H1 (cell line): ENCODE measurements around the gene KLHL14. TPM values are rescaled to one million over a fixed set of nuclear protein-coding genes. Genes with fewer than 3 reads are reported as not detected.

Experiments used
- CTCF ChIA-PET: fragments of 300-600 bp; sonication (Branson Sonifier 250); formaldehyde crosslinking; loops from one replicate; lab custom pipeline; 2021; ENCODE audit not compliant: partially characterized antibody; lab: Charles Lee
- POLR2A ChIA-PET: fragments of 300-600 bp; sonication (Branson Sonifier 250); formaldehyde crosslinking; loops from one replicate; lab custom pipeline; 2021; ENCODE audit warnings: inconsistent platforms; ENCODE audit not compliant: partially characterized antibody; lab: Charles Lee
- DNase-seq, 2 experiments: peaks; one replicate each; pipeline versions ENCODE4 v3.0.0 to v3.0.0-alpha.2; 2010 to 2022; ENCODE audit warnings: low spot score in 2 of 2, low read depth in 1 of 2, mixed read lengths in 1 of 2
- FAIRE-seq: peaks from 2 replicates; lab custom pipeline; 2011; peaks lifted over from hg19 to GRCh38; lab: Jason Lieb, UNC
- H2AFZ ChIP-seq: 2 replicates; pipeline ENCODE4 v1.8.1; 2012; ENCODE audit warnings: low read length, inconsistent platforms
- H2AK5ac ChIP-seq: 2 replicates; pipeline ENCODE4 v1.6.1; 2013; ENCODE audit warnings: low read depth, low read length
- H2BK120ac ChIP-seq: replicated peaks from 2 replicates; pipeline ENCODE3; 2013; ENCODE audit warnings: low read depth, low read length, inconsistent platforms
- H2BK12ac ChIP-seq: 2 replicates; pipeline ENCODE4 v1.6.1; 2013; ENCODE audit warnings: low read depth, low read length
- H2BK15ac ChIP-seq: 2 replicates; pipeline ENCODE4 v1.6.1; 2013; ENCODE audit warnings: low read length
- H2BK20ac ChIP-seq: 2 replicates; pipeline ENCODE4 v1.6.1; 2013; ENCODE audit warnings: low read length
- H2BK5ac ChIP-seq: 2 replicates; pipeline ENCODE4 v1.6.1; 2013; ENCODE audit warnings: low read depth, low read length
- H3K14ac ChIP-seq: 2 replicates; pipeline ENCODE4 v1.6.1; 2013; ENCODE audit warnings: inconsistent platforms; ENCODE audit not compliant: insufficient read length
- H3K18ac ChIP-seq: 2 replicates; pipeline ENCODE4 v1.6.1; 2013; ENCODE audit warnings: low read length; ENCODE audit errors: extremely low read depth
- H3K23ac ChIP-seq: 2 replicates; pipeline ENCODE4 v1.6.1; 2013; ENCODE audit warnings: inconsistent platforms; ENCODE audit not compliant: insufficient read length
- H3K23me2 ChIP-seq: 2 replicates; pipeline ENCODE4 v1.6.1; 2013; ENCODE audit warnings: low read depth, low read length
- H3K27ac ChIP-seq: 2 replicates; pipeline ENCODE4 v1.6.1; 2011; ENCODE audit warnings: low read depth, low read length, inconsistent platforms
- H3K27me3 ChIP-seq, 4 experiments: replicated peaks in 1 of 4; 1 replicate in 1 of 4; 2 replicates in 3 of 4; pipeline versions ENCODE4 v1.6.1 to v1.8.1; 2011 to 2013; ENCODE audit warnings: low read length in 3 of 4, mild to moderate bottlenecking in 3 of 4, inconsistent platforms in 2 of 4, mixed read lengths in 2 of 4, moderate library complexity in 1 of 4; ENCODE audit not compliant: control insufficient read depth in 3 of 4, insufficient read depth in 3 of 4; ENCODE audit errors: extremely low read depth in 1 of 4
- H3K36me3 ChIP-seq, 4 experiments: 2 replicates each; pipeline versions ENCODE4 v1.6.1 to v1.8.1; 2011 to 2013; ENCODE audit warnings: mild to moderate bottlenecking in 4 of 4, low read length in 3 of 4, moderate library complexity in 2 of 4, control low read depth in 1 of 4, inconsistent platforms in 1 of 4; ENCODE audit not compliant: insufficient read depth in 4 of 4, control insufficient read depth in 2 of 4
- H3K4ac ChIP-seq: replicated peaks from 2 replicates; pipeline ENCODE3; 2013; ENCODE audit warnings: low read length, low read depth, mixed read lengths, inconsistent platforms; ENCODE audit not compliant: insufficient read length
- H3K4me1 ChIP-seq, 4 experiments: replicated peaks in 1 of 4; 1 replicate in 1 of 4; 2 replicates in 3 of 4; pipeline versions ENCODE4 v1.6.1 to v1.8.1; 2011 to 2013; ENCODE audit warnings: low read length in 3 of 4, inconsistent platforms in 2 of 4, mixed read lengths in 1 of 4; ENCODE audit not compliant: insufficient read depth in 4 of 4, control insufficient read depth in 3 of 4
- H3K4me2 ChIP-seq, 2 experiments: 2 replicates each; pipeline versions ENCODE4 v1.6.1 to v1.8.1; 2011 to 2013; ENCODE audit warnings: low read depth in 2 of 2, low read length in 2 of 2, control low read depth in 1 of 2, inconsistent platforms in 1 of 2, mild to moderate bottlenecking in 1 of 2; ENCODE audit not compliant: insufficient read depth in 1 of 2
- H3K4me3 ChIP-seq, 4 experiments: fragments of 200-600, 300-600 bp in 1 of 4; sonication (generic), shearing (Covaris generic), sonication (Bioruptor Twin) in 1 of 4; 2 replicates each; pipeline versions ENCODE4 v1.5.1 to v1.8.1; 2011 to 2016; ENCODE audit warnings: low read length in 4 of 4, low read depth in 3 of 4, control low read depth in 2 of 4, inconsistent platforms in 2 of 4, mild to moderate bottlenecking in 2 of 4, mixed read lengths in 1 of 4, moderate library complexity in 1 of 4; ENCODE audit not compliant: insufficient read depth in 2 of 4; ENCODE audit errors: extremely low read depth in 1 of 4
- H3K56ac ChIP-seq: replicated peaks from 2 replicates; pipeline ENCODE3; 2013; ENCODE audit warnings: low read depth, mild to moderate bottlenecking, mixed read lengths, low read length, inconsistent platforms; ENCODE audit not compliant: insufficient read length
- H3K79me1 ChIP-seq: 2 replicates; pipeline ENCODE4 v1.6.1; 2013; ENCODE audit warnings: low read depth, low read length, control low read depth
- H3K79me2 ChIP-seq, 2 experiments: 2 replicates each; pipeline versions ENCODE4 v1.6.1 to v1.8.1; 2012 to 2013; ENCODE audit warnings: low read length in 2 of 2, mild to moderate bottlenecking in 2 of 2, inconsistent platforms in 1 of 2; ENCODE audit not compliant: insufficient read depth in 2 of 2, control insufficient read depth in 1 of 2
- H3K9ac ChIP-seq, 4 experiments: replicated peaks in 1 of 4; 1 replicate in 1 of 4; 2 replicates in 3 of 4; pipeline versions ENCODE4 v1.6.1 to v1.8.1; 2011 to 2013; ENCODE audit warnings: low read depth in 3 of 4, low read length in 3 of 4, control low read depth in 2 of 4, mild to moderate bottlenecking in 2 of 4, moderate library complexity in 2 of 4, inconsistent platforms in 1 of 4; ENCODE audit errors: extremely low read depth in 1 of 4
- H3K9me3 ChIP-seq, 2 experiments: 2 replicates each; pipeline versions ENCODE4 v1.6.1 to v1.8.1; 2012 to 2013; ENCODE audit warnings: mild to moderate bottlenecking in 2 of 2, moderate library complexity in 2 of 2, control low read depth in 1 of 2, inconsistent platforms in 1 of 2, low read depth in 1 of 2, low read length in 1 of 2, mixed read lengths in 1 of 2; ENCODE audit not compliant: insufficient read depth in 2 of 2
- H4K20me1 ChIP-seq, 2 experiments: replicated peaks in 1 of 2; 2 replicates each; pipeline versions ENCODE3 to v1.8.1; 2011 to 2013; ENCODE audit warnings: inconsistent platforms in 2 of 2, low read length in 2 of 2, mild to moderate bottlenecking in 1 of 2; ENCODE audit not compliant: insufficient read depth in 2 of 2, control insufficient read depth in 1 of 2
- H4K5ac ChIP-seq: 2 replicates; pipeline ENCODE4 v1.6.1; 2013; ENCODE audit warnings: low read length, low read depth, mixed read lengths, inconsistent platforms; ENCODE audit not compliant: insufficient read length
- H4K8ac ChIP-seq: 2 replicates; pipeline ENCODE4 v1.8.0; 2013; ENCODE audit warnings: mild to moderate bottlenecking, moderate library complexity, low read length, inconsistent platforms; ENCODE audit not compliant: insufficient read depth; ENCODE audit errors: extremely low read depth
- H4K91ac ChIP-seq: replicated peaks from 2 replicates; pipeline ENCODE3; 2013; ENCODE audit warnings: low read length, mixed read lengths, inconsistent platforms; ENCODE audit not compliant: insufficient read length
- ASH2L ChIP-seq: fragments of 200-600, 300-600 bp; sonication (generic); IDR thresholded peaks from one replicate; pipeline ENCODE4 v1.7.1; 2017; ENCODE audit warnings: low read length
- BACH1 ChIP-seq: IDR thresholded peaks from 2 replicates; pipeline ENCODE4 v1.6.1; 2012; ENCODE audit warnings: low read length, improper control_type of control experiment
- CTCF ChIP-seq, 3 experiments: IDR thresholded peaks; 1 replicate in 2 of 3; 2 replicates in 1 of 3; pipeline versions ENCODE4 v1.5.1 to v1.6.1; 2011; ENCODE audit warnings: low read length in 3 of 3, mild to moderate bottlenecking in 3 of 3, inconsistent platforms in 2 of 3, low read depth in 1 of 3, moderate library complexity in 1 of 3; ENCODE audit not compliant: insufficient read depth in 1 of 3; ENCODE audit errors: control extremely low read depth in 1 of 3
- KDM4A ChIP-seq: IDR thresholded peaks from one replicate; pipeline ENCODE4 v1.7.1; 2012; ENCODE audit warnings: low read depth, mild to moderate bottlenecking, moderate library complexity, low read length, inconsistent platforms; ENCODE audit not compliant: severe bottlenecking
- MAFK ChIP-seq: IDR thresholded peaks from 2 replicates; pipeline ENCODE4 v1.6.1; 2012; ENCODE audit warnings: low read depth, mild to moderate bottlenecking, improper control_type of control experiment, low read length
- RFX5 ChIP-seq: IDR thresholded peaks from 2 replicates; pipeline ENCODE4 v1.6.1; 2011; ENCODE audit warnings: low read depth, low read length, improper control_type of control experiment, borderline replicate concordance
- SP2 ChIP-seq: IDR thresholded peaks from 2 replicates; pipeline ENCODE4 v1.6.1; 2012; ENCODE audit warnings: mild to moderate bottlenecking, low read length, inconsistent platforms
- TEAD4 ChIP-seq: IDR thresholded peaks from 2 replicates; pipeline ENCODE4 v1.6.1; 2012; ENCODE audit warnings: low read depth, low read length, inconsistent platforms, mixed read lengths
- YY1 ChIP-seq: IDR thresholded peaks from 2 replicates; pipeline ENCODE4 v1.6.1; 2011; ENCODE audit warnings: low read depth, mild to moderate bottlenecking, low read length
- WGBS, 2 experiments: shearing (Covaris generic) in 1 of 2; methylation state at CpG; one replicate each; pipeline versions ENCODE4 v1.1.6 to v1.1.7; 2013 to 2015; ENCODE audit warnings: low lambda C conversion rate in 2 of 2, mixed read lengths in 2 of 2, inconsistent platforms in 1 of 2, low coverage in 1 of 2, missing lambda C conversion rate in 1 of 2; ENCODE audit not compliant: insufficient replicate concordance in 2 of 2, insufficient coverage in 1 of 2, insufficient read length in 1 of 2; ENCODE audit errors: extremely low coverage in 1 of 2, missing lambda C conversion rate in 1 of 2; 5-methylcytosine and 5-hydroxymethylcytosine counted together
- polyA plus RNA-seq, 7 experiments: library from polyadenylated mRNA; depleted of rRNA in 3 of 7; stranded (reverse) in 5 of 7; unstranded in 2 of 7; fragments of >200 nt in 5 of 7; fragments of 200-250 nt in 2 of 7; gene quantifications; 1 replicate in 5 of 7; 2 replicates in 1 of 7; 4 replicates in 1 of 7; pipeline versions ENCODE4 v1.2.1 to v1.2.3, GENCODE V29; 2011 to 2013; ENCODE audit warnings: missing spikeins in 2 of 7, mixed read lengths in 2 of 7
- total RNA-seq: library from RNA; stranded (reverse); fragmentation: NEBNext Ultra II Directional; extraction: Animal tissue kit (Norgen Biotek cat#: 25700); gene quantifications from 2 replicates; pipeline ENCODE4 v1.2.1, GENCODE V29; 2021
- TF ChIP-seq, protein P1 (sequence below): IDR thresholded peaks from 2 replicates; pipeline ENCODE4 v1.6.1; 2011; ENCODE audit warnings: low read length, improper control_type of control experiment

The KLHL14 gene
- total and polyA plus RNA-seq, 2 of the 8 experiments (the other 6 are each of a cell fraction or from before 2014, with no cell fraction given): 1.1 to 1.2 TPM

DNA sequence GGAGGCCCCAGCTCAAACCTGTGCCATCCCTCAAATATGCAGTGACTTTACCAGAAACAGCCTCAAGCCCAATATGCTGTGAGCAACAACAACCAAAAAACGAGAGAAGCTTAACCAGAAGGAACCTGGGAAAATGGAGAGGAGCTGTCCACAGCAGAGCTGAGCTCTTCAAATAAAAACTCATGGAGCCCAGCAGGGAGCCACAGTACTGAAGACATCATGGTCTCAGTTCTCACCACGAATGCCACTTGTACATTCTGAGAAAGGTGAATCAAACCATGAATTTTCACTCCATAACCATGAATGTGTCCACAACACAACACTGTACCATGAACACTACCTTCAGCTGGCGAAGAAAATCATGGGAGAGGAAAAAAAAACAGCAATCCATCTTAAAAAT is 50.5 kb downstream of the KLHL14 start:
- no peak overlapping the region for H3K4me3 ChIP-seq
- H2BK20ac ChIP-seq: no peak overlapping the region
- no peak overlapping the region for H2BK120ac ChIP-seq
- H2BK15ac ChIP-seq: no peak overlapping the region
- no peaks in the 10 kb centered on the region for H3K23me2 ChIP-seq
- POLR2A ChIA-PET: interaction anchor here (0.7 kb wide), 1 partner anchor 445 kb away, joined by 3 read pairs; no protein-coding TSS in a partner anchor
- FAIRE-seq (no peak), DNase-seq (no peak)
- no peaks in the 10 kb centered on the region for H3K79me1 ChIP-seq
- no peak overlapping the region for H4K5ac ChIP-seq
- no peak overlapping the region for H3K56ac ChIP-seq
- no peak overlapping the region for H3K27ac ChIP-seq
- no peaks in the 10 kb centered on the region for H3K4me1 ChIP-seq
- no peak overlapping the region for H2AFZ ChIP-seq
- no peak overlapping the region for H3K14ac ChIP-seq
- H4K20me1 ChIP-seq: no peaks in the 10 kb centered on the region
- H3K79me2 ChIP-seq: no peaks in the 10 kb centered on the region
- no peak overlapping the region for H4K8ac ChIP-seq
- H3K36me3 ChIP-seq: no peaks in the 10 kb centered on the region
- no peak overlapping the region for H2BK12ac ChIP-seq
- no peak overlapping the region for H4K91ac ChIP-seq
- H3K27me3 ChIP-seq: no peaks in the 10 kb centered on the region
- H3K4me2 ChIP-seq: no peak overlapping the region
- CTCF ChIA-PET: interaction anchor here (0.6 kb wide), 1 partner anchor 9 kb away, joined by 3 read pairs; no protein-coding TSS in a partner anchor
- H2AK5ac ChIP-seq: no peak overlapping the region
- H3K18ac ChIP-seq: no peak overlapping the region
- 91% methylated on average over 3 of the region's 3 CpGs; no CpG with 5 or more reads in 1 of the 2 experiments for WGBS, 2 experiments
- no peak overlapping the region for H2BK5ac ChIP-seq
- H3K4ac ChIP-seq: no peak overlapping the region
- no peak overlapping the region for H3K23ac ChIP-seq
- TF ChIP-seq MAFK (no peak), SP2 (no peak), KDM4A (no peak), YY1 (no peak), RFX5 (no peak), CTCF (IDR thresholded peaks at IDR 0.05; ENCODE audit: control extremely low read depth in 1 of 3, insufficient read depth in 1 of 3, low read depth in 1 of 3, low read length in 3 of 3) (no peak), BACH1 (no peak), TEAD4 (no peak), ASH2L (no peak)
- TF ChIP-seq, protein P1, sequence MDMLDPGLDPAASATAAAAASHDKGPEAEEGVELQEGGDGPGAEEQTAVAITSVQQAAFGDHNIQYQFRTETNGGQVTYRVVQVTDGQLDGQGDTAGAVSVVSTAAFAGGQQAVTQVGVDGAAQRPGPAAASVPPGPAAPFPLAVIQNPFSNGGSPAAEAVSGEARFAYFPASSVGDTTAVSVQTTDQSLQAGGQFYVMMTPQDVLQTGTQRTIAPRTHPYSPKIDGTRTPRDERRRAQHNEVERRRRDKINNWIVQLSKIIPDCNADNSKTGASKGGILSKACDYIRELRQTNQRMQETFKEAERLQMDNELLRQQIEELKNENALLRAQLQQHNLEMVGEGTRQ: no peak
- no peaks in the 10 kb centered on the region for H3K9me3 ChIP-seq
- no peak overlapping the region for H3K9ac ChIP-seq
